Tibial nerve (tissue), 4 donors: ENCODE results near the gene CDR2L. TPM values are rescaled to one million over a fixed set of nuclear protein-coding genes. Genes with fewer than 3 reads are reported as not detected.
"Not testable (repeated sequence)": the region's sequence is repeated elsewhere in the genome, so short reads cannot be mapped to it uniquely, and the experiment has no call there.

Experiments used
- DNase-seq, 2 donors: peaks; one replicate each; pipeline ENCODE4 v3.0.0-alpha.2; 2019; ENCODE audit warnings: low spot score in 2 of 2
- H3K27ac ChIP-seq, 4 donors: fragments of 200-600 bp; sonication (generic) in 3 of 4; one replicate each; pipeline ENCODE4 v1.5.1; 2017 to 2019; ENCODE audit warnings: mild to moderate bottlenecking in 1 of 4
- H3K27me3 ChIP-seq, 2 donors: fragments of 200-600 bp; sonication (generic) in 1 of 2; one replicate each; pipeline versions ENCODE4 v1.5.1 to v1.6.0; 2017 to 2019
- H3K36me3 ChIP-seq, 3 donors: fragments of 200-600 bp; sonication (generic); one replicate each; pipeline ENCODE4 v1.5.1; 2018 to 2019
- H3K4me1 ChIP-seq, 4 donors: fragments of 200-600 bp; sonication (generic) in 3 of 4; one replicate each; pipeline ENCODE4 v1.5.1; 2017 to 2019
- H3K4me3 ChIP-seq, 4 donors: fragments of 200-600 bp; sonication (generic) in 3 of 4; one replicate each; pipeline ENCODE4 v1.5.1; 2017 to 2019; ENCODE audit warnings: mild to moderate bottlenecking in 1 of 4, moderate library complexity in 1 of 4
- H3K9me3 ChIP-seq, 4 donors: fragments of 200-600 bp; sonication (generic) in 3 of 4; one replicate each; pipeline ENCODE4 v1.5.1; 2017 to 2019
- EP300 ChIP-seq, 2 donors: sonication (generic); formaldehyde crosslinking; IDR thresholded peaks; one replicate each; pipeline ENCODE4 v1.6.1; 2017; ENCODE audit warnings: antibody characterized with exemption in 2 of 2, mild to moderate bottlenecking in 1 of 2
- POLR2A ChIP-seq, 2 donors: fragments of 450-650 bp; IDR thresholded peaks; one replicate each; pipeline ENCODE4 v1.6.1; 2017; ENCODE audit warnings: antibody characterized with exemption in 2 of 2, mild to moderate bottlenecking in 2 of 2, moderate library complexity in 2 of 2
- WGBS, 2 donors: methylation state at CpG; one replicate each; pipeline ENCODE4 v1.1.5; 2018; 5-methylcytosine and 5-hydroxymethylcytosine counted together
- total RNA-seq, 4 donors: library from RNA; depleted of rRNA; stranded (reverse); fragments of >200 nt; gene quantifications; one replicate each; pipeline ENCODE4 v1.1.0, GENCODE V29; 2016
- TF ChIP-seq, protein P1 (sequence below), 5 experiments: fragments of 200-600 bp in 3 of 5; fragments of 450-650 bp in 2 of 5; sonication (generic) in 3 of 5; IDR thresholded peaks; one replicate each; pipeline ENCODE4 v1.5.1; 2016 to 2019; ENCODE audit warnings: antibody characterized with exemption in 5 of 5, mild to moderate bottlenecking in 3 of 5, moderate library complexity in 2 of 5

CDR2L gene
- total RNA-seq, 4 donors from 2014 or later: 10.7 to 19.2 (median 13.9) TPM

DNA sequence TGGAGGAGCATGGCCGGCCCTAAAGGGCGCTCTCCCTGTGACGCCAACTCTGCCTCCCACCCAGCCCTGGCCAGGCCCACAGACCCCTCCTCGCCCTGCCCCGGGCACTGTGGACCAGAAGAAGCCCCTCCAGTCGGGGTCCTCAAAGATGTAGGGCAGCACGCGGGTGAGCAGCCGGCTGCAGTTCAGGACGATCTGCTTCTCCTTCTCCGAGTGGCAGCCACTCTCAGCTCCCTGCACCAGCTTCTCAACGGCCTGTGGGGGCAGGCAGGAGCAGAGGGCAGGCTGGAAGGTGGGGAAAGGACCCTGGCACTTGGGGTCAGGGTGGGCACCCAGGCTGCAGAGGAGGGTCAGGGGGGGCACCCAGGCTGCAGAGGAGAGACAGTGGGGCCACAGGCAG, 23.8 kb upstream of the CDR2L start:
- H3K4me1 ChIP-seq: peaks cover 0 to 6% (median 0%) of the 10 kb centered on the region in 4 donors
- WGBS, 2 donors: 59 to 69% methylated on average over 11 to 12 of the region's 12 CpGs
- no peak overlapping the region for H3K27ac ChIP-seq
- H3K36me3 ChIP-seq: no peaks in the 10 kb centered on the region
- no peak for DNase-seq
- no peaks in the 10 kb centered on the region for H3K27me3 ChIP-seq
- H3K4me3 ChIP-seq: no peak overlapping the region
- no peaks in the 10 kb centered on the region for H3K9me3 ChIP-seq
- no peak for TF ChIP-seq EP300 (IDR thresholded peaks at IDR 0.05)
- TF ChIP-seq, protein P1, sequence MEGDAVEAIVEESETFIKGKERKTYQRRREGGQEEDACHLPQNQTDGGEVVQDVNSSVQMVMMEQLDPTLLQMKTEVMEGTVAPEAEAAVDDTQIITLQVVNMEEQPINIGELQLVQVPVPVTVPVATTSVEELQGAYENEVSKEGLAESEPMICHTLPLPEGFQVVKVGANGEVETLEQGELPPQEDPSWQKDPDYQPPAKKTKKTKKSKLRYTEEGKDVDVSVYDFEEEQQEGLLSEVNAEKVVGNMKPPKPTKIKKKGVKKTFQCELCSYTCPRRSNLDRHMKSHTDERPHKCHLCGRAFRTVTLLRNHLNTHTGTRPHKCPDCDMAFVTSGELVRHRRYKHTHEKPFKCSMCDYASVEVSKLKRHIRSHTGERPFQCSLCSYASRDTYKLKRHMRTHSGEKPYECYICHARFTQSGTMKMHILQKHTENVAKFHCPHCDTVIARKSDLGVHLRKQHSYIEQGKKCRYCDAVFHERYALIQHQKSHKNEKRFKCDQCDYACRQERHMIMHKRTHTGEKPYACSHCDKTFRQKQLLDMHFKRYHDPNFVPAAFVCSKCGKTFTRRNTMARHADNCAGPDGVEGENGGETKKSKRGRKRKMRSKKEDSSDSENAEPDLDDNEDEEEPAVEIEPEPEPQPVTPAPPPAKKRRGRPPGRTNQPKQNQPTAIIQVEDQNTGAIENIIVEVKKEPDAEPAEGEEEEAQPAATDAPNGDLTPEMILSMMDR (IDR thresholded peaks at IDR 0.05): no peak
- TF ChIP-seq POLR2A (IDR thresholded peaks at IDR 0.05): no peak

DNA sequence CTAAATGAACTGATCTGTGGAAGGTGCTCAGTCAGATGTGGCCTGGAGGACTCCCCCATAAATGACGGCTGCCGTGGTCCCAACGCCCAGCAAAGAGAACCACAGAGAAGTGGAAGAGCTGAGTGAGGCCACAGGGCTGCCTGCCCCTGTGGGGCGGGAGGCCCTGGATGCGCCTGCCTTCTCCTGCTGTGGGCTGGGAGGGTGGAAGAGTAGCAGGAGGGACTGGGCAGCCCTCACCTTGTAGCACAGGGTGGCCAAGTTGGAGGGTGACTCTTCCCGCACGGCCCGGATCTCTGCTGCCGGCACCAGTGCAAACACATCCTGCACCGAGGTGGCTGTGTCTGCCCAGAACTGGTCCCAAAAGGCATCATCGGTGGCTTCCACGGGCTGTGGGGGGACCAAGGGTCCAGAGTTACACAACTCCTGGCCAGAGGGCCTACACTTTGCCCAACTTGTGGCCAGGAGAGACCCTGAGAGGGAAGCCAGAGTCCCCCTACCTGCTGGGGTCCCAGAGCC, 23.1 kb upstream of the CDR2L start:
- Histone ChIP-seq H3K4me1 (peaks cover 0 to 6% (median 0%) of the 10 kb centered on the region in 4 donors), H3K4me3 (no peak overlapping the region), H3K9me3 (no peaks in the 10 kb centered on the region), H3K27me3 (no peaks in the 10 kb centered on the region), H3K27ac (no peak overlapping the region), H3K36me3 (no peaks in the 10 kb centered on the region)
- 85 to 86% methylated on average over 9 to 12 of the region's 12 CpGs for WGBS, 2 donors
- TF ChIP-seq POLR2A (IDR thresholded peaks at IDR 0.05): no peak
- no peak for TF ChIP-seq EP300 (IDR thresholded peaks at IDR 0.05)
- TF ChIP-seq, protein P1 (IDR thresholded peaks at IDR 0.05): no peak
- DNase-seq: no peak

DNA sequence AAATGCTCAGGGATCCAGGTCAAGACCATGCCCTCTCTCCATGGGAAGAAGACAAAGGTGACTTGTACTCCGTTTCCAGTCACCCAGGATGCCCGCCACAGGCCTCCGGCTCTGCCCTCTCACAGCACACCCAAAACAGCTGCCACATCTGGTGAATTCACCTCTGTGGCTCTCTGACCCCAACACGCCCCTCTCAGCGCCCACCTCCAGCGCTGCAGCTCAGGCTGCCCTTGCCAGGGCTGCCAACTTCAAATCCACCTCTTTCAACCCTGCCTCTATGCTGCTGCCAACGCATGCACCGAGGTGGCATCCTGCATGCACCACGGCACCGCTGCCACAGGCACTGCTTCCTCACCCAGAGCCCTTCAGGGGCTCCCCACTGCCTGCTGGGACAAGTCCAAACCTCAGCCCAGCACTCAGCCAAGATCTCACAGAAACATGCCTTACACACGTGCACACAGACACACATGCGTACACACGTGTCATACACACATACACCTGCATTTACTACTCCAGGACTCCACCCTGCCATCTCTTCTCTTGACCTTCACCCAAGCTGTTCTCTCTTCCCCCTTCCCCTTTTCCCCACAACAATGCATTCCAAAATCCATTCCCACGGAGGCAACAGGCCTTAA, 22.3 kb upstream of the CDR2L start:
- WGBS, 2 donors: 81 to 82% methylated on average over 14 of the region's 14 CpGs

DNA sequence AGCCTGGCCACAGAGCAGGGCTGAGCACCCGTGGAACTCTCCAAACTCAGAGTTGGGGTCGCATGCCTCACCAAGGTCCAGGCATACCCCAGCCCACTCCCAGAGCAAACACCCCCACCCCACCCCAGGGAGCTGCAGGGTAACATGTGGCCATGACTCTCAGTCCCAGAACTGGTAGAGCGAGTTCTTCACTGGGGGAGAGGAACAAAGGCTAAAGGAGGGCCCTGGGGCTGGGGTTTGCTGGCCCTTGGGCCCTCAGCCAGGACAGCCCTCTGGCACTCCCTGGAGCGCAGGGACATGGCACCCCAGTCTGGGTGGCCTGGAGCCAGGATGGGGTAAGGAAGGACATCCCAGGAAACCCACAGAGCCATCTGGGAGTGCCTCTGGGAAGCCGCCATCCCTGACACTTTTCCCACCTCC, 19.1 kb upstream of the CDR2L start:
- TF ChIP-seq, protein P1 (IDR thresholded peaks at IDR 0.05): no peak
- TF ChIP-seq POLR2A (IDR thresholded peaks at IDR 0.05) (no peak), EP300 (IDR thresholded peaks at IDR 0.05) (no peak)
- DNase-seq: no peak
- H3K27me3 ChIP-seq: peaks cover 0 to 31% of the 10 kb centered on the region in 2 donors
- 82 to 88% methylated on average over 4 to 5 of the region's 5 CpGs for WGBS, 2 donors
- H3K27ac ChIP-seq: no peak overlapping the region
- H3K9me3 ChIP-seq: no peaks in the 10 kb centered on the region
- H3K4me3 ChIP-seq: no peak overlapping the region
- no peaks in the 10 kb centered on the region for H3K36me3 ChIP-seq
- H3K4me1 ChIP-seq: peaks cover 0 to 16% (median 11%) of the 10 kb centered on the region in 4 donors

More for the DNA sequence above, 22.3 kb upstream of the CDR2L start:
- Histone ChIP-seq H3K36me3 (no peaks in the 10 kb centered on the region), H3K4me1 (peaks cover 0 to 6% (median 0%) of the 10 kb centered on the region in 4 donors), H3K27ac (no peak overlapping the region), H3K9me3 (no peaks in the 10 kb centered on the region), H3K4me3 (no peak overlapping the region), H3K27me3 (peaks cover 0 to 2% of the 10 kb centered on the region in 2 donors)
- no peak for DNase-seq
- TF ChIP-seq POLR2A (IDR thresholded peaks at IDR 0.05) (no peak), EP300 (IDR thresholded peaks at IDR 0.05) (no peak)
- TF ChIP-seq, protein P1 (IDR thresholded peaks at IDR 0.05): no peak

DNA sequence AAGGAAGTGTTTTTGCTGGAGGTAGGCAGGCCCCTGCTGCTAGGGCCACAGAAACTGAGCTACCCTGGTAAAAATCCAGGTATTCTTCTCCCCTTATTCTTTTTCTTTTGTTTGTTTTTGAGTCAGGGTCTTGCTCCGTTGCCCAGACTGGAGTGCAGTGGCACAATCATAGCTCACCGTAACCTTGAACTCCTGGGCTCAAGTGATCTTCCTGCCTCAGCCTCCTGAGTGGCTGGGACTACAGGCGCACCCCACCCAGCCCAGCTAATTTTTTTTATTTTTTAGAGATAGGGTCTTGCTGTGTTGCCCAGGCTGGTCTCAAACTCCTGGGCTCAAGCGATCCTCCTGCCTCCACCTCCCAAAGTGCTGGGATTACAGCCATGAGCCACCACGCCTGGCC, 17.9 kb upstream of the CDR2L start:
- peaks cover 0 to 16% (median 11%) of the 10 kb centered on the region in 4 donors for H3K4me1 ChIP-seq
- H3K4me3 ChIP-seq, H3K36me3 ChIP-seq, DNase-seq, H3K9me3 ChIP-seq, H3K27ac ChIP-seq: not testable (repeated sequence)
- 96% methylated on average over 5 of the region's 5 CpGs for WGBS, 2 donors
- H3K27me3 ChIP-seq: peaks cover 0 to 36% of the 10 kb centered on the region in 2 donors
